GM23248 (cell line): ENCODE data around the gene METRNL.

Experiments used
- EZH2 ChIP-seq: fragments of 200-600 bp; sonication (generic); IDR thresholded peaks from 2 replicates; pipeline ENCODE4 v1.6.1; 2018; ENCODE audit warnings: antibody characterized with exemption, mild to moderate bottlenecking; ENCODE audit not compliant: insufficient read depth, poor library complexity, severe bottlenecking
- EZH2phosphoT487 ChIP-seq: fragments of 200-600 bp; sonication (generic); IDR thresholded peaks from 2 replicates; pipeline ENCODE4 v1.6.1; 2018; ENCODE audit warnings: antibody characterized with exemption, moderate library complexity, mild to moderate bottlenecking, low read depth; ENCODE audit not compliant: insufficient read depth

DNA sequence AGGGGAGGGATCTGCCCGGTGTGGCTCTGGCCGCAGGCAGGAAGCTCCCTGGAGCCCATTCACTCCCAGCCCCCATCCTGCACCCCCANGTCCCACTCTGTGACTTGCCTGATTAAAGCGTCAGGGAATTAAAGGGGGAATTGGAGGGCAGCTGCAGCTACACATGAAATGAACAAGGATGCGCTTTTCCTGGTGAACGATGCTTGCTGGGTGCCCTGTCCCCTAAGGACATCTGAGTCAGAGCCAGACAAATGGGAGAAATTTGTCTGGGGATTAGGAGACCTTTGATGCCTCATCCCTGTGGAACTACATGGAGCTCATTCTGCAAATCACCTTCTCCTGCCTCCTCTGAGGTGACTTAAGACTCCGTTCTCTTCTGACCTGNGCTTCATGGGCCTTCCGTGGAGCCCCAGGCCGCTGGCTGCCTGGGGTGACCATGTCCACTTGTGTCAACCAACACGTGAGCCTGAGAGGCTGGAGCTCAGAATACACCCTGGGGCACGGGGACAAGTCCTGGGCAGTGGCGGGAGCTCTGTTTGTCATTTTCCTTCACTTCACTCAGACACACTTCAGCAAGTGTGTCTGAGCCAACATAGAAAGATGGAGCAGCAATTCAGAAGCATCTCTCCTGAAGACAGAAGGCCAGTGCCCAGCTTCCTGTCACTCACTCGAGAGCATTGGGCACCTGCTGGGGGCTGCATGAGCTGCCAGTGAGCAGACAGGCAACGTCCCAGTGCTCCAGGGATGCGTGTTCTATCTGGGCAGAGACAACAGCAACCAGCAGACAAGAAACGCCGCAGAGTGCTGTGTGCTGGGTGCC, 54.1 kb downstream of the METRNL start:
- TF ChIP-seq EZH2 = no peak
- no peak for TF ChIP-seq EZH2phosphoT487
